Measurements from ENCODE around the gene LIPE. TPM values are rescaled to one million over a fixed set of nuclear protein-coding genes. Genes with fewer than 3 reads are reported as not detected.

The LIPE gene
- total RNA-seq, 4 donors from 2014 or later: 9.5 to 26.0 TPM; not detected in 2

DNA sequence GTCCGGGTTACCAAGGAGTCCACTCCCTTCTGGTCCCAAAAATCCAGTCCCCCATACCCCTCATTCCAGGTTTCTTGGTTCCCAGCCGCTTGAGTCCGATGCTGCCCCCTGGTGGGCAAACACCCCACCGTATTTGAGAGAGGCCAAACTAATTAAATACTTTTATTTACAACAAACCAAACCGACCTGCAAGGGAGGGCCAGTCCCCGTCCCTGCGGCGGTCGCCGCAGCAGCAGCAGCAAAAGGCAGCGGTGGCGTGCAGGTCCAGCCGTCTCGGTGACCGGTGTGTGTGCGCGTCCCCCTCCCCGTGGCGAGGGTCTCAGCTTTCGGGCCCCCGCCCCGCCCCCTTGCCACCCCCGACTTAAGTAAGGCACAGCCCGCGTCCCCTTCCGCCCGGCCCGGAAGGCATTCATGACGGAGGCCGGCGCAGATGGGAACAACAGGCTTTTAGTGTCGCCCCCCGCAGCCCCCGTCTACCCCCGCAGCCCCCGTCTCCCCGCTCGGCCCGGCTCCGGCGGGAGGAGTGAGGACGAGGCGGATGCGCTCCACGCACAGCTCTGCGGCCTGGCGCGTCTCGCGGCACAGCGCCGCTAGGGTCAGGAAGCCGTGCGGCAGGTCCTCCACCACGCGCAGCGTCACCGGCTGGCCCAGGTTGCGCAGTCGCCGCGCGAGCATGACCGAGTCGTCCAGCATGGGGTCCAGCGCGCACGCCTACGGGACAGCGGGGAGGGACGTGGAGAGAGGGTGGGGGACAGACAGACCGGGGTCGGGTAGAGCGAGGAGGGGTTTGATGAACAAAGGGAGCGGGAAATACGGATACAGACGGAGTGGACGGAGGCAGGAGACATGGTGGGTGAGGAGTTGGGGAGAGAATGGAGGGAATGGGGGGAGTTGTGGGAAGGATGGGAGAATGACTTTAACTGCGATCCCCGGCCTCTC lies 25.6 kb downstream of the LIPE start:
- Histone ChIP-seq H3K4me1 (peaks cover 5 to 6% of the 10 kb centered on the region in 2 donors), H3K27ac (peak overlapping the region; percentile 47 to 74), H3K9me3 (no peaks in the 10 kb centered on the region)

DNA sequence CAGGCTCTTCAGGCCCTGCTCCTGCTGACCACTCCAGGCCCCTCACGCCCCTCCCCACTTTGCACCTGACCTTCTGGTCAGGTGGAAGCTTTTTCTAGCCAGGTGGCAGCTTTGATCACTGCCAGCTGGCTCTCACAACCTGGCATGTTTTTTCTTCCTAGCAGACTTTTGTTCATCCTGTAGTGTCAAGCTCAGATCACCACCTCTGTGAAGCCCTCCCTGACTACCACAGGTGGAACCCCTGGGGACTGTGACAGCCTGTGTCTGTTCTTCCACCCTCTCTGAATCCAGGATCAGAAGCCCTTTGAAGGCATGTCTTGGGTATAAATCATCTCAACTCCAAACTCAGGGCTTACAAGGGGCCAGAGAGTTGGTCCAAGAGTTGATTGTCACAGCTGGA lies 26.8 kb downstream of the LIPE start:
- no peak overlapping the region for H3K4me3 ChIP-seq
- H3K27ac ChIP-seq: no peak overlapping the region
- H3K27me3 ChIP-seq: no peaks in the 10 kb centered on the region
- H3K9me3 ChIP-seq: no peaks in the 10 kb centered on the region
- TF ChIP-seq, protein P1, sequence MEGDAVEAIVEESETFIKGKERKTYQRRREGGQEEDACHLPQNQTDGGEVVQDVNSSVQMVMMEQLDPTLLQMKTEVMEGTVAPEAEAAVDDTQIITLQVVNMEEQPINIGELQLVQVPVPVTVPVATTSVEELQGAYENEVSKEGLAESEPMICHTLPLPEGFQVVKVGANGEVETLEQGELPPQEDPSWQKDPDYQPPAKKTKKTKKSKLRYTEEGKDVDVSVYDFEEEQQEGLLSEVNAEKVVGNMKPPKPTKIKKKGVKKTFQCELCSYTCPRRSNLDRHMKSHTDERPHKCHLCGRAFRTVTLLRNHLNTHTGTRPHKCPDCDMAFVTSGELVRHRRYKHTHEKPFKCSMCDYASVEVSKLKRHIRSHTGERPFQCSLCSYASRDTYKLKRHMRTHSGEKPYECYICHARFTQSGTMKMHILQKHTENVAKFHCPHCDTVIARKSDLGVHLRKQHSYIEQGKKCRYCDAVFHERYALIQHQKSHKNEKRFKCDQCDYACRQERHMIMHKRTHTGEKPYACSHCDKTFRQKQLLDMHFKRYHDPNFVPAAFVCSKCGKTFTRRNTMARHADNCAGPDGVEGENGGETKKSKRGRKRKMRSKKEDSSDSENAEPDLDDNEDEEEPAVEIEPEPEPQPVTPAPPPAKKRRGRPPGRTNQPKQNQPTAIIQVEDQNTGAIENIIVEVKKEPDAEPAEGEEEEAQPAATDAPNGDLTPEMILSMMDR (IDR thresholded peaks at IDR 0.05): no peak
- TF ChIP-seq POLR2A (IDR thresholded peaks at IDR 0.05): no peak
- peaks cover 5 to 6% of the 10 kb centered on the region in 2 donors for H3K4me1 ChIP-seq
- no peak for DNase-seq
- intact Hi-C loops (cut with DNase I; ENCODE audit: low total_unique reads): no loop called here
- no peaks in the 10 kb centered on the region for H3K36me3 ChIP-seq

More for the DNA sequence above, 25.6 kb downstream of the LIPE start:
- no peaks in the 10 kb centered on the region for H3K27me3 ChIP-seq
- H3K36me3 ChIP-seq: no peaks in the 10 kb centered on the region
- peak overlapping the region; percentile 56 to 62 for H3K4me3 ChIP-seq
- TF ChIP-seq, protein P1 (IDR thresholded peaks at IDR 0.05): peak; percentile 66 to 83 (median 77)
- no peak for TF ChIP-seq POLR2A (IDR thresholded peaks at IDR 0.05)
- intact Hi-C loops (cut with DNase I; ENCODE audit: low total_unique reads): no loop called here
- DNase-seq: peak; percentile 79 to 87

DNA sequence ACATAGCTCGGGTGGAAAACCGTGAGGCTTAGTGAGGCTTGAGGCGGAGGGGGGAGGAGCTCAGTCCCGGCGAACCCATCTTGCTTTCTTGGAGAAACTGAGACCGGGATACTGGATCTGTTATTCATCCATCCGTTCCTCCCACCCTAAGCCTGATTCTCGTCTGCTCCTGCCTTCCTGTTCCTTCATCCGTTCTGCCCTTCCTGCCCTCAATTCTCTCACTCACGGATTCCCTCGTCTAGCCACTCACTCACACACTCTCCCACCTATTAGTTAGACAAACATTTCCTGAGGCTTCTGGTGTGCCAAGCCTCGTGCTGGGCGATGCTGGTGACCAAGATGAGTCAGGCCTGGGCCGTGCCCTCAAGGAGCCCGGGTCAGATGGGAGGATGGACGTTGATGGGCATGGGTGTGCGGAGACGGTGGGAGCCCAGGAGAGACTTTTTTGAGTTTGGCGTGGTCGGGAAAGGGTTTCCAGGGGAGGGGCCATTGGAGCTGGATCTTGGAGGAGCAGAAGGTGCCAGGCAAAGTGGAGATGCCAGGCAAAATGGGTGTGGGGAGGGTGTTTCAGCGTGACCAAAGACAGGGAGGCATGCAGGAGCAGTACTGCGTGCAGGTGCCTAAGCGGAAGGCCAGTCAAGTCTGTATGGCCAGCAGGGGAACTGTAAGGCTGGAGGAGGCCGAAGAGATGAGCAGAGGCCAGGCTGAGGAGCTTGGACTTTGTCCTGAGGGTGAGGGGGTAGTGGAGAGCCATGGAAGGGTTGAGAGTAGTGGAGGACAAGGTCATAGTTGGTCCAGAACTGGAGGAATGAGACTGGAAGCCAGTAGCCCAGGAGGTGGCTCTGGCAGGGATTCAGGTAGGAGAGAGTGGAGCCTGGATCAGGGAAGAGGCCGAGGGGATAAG lies 29.7 kb downstream of the LIPE start:
- no peak for DNase-seq
- Histone ChIP-seq H3K27ac (peak overlapping the region; percentile 81 to 89), H3K4me1 (peaks cover 5 to 6% of the 10 kb centered on the region in 2 donors), H3K36me3 (no peaks in the 10 kb centered on the region), H3K27me3 (no peaks in the 10 kb centered on the region), H3K9me3 (no peaks in the 10 kb centered on the region), H3K4me3 (peak overlapping the region; percentile 41 to 53)
- intact Hi-C loops (cut with DNase I; ENCODE audit: low total_unique reads): no loop called here
- no peak for TF ChIP-seq POLR2A (IDR thresholded peaks at IDR 0.05)
- TF ChIP-seq, protein P1 (IDR thresholded peaks at IDR 0.05): no peak

DNA sequence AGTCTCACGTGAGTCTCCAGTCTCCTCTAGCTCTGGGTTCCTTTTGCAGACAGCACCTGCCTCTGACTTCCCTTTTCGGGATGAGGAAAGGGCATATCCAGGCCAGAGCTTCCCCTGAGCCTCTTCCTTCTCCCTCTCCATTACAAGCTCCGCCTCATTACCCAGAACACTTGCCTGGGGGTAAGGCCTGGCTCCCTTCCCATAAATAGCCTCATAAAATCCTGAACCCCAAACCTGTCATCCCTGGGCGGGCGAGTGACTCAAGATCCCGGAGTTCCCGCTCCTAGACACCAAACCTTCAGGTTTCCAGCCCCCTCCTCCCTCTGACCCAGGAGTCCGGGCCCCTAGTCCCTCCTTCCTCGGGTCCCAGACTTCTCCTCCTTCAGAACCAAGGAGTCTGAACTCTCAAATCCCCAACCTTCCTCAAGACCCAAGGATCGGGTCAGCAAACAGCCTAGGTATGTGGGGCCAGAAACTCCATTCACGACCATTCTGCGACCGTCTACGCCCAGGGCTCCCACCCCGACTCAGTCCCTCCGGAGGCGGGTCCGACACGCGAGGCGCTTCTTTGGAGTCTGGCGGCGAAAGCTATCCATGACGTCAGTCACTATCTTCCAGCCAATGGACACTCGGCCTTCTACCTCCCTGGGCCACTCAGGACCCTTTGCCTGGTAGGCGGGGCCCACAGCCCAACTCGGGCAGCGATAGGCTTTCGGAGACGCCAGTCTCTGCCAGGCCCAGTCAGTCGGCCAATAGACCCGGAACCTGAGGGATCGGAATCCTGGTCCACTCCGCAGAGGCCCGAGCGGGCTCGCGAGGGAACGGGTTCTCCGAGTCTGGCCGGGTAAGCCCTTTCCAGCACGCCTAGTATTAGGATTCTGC lies 30.6 kb downstream of the LIPE start:
- intact Hi-C loops (cut with DNase I; ENCODE audit: low total_unique reads): no loop called here

More for the DNA sequence above, 30.6 kb downstream of the LIPE start:
- H3K27me3 ChIP-seq: no peaks in the 10 kb centered on the region
- H3K36me3 ChIP-seq: no peaks in the 10 kb centered on the region
- peaks cover 5 to 6% of the 10 kb centered on the region in 2 donors for H3K4me1 ChIP-seq
- TF ChIP-seq, protein P1 (IDR thresholded peaks at IDR 0.05): peak in 1 of 4 experiments; percentile 6
- peak; percentile 75 to 77 for TF ChIP-seq POLR2A (IDR thresholded peaks at IDR 0.05)
- peak overlapping the region; percentile 41 to 53 for H3K4me3 ChIP-seq
- peak overlapping the region; percentile 81 to 89 for H3K27ac ChIP-seq
- no peaks in the 10 kb centered on the region for H3K9me3 ChIP-seq
- peak; percentile 99 to 100 for DNase-seq

Measured in uterus (tissue), 4 donors.